Keratinocyte (primary cell): ENCODE data around the gene RAB5IF. TPM values are rescaled to one million over a fixed set of nuclear protein-coding genes. Genes with fewer than 3 reads are reported as not detected.

Experiments
- DNase-seq: peaks from one replicate; pipeline ENCODE4 v3.0.0-alpha.2; 2011; ENCODE audit warnings: low read depth, missing footprints, low spot score
- FAIRE-seq: peaks from 2 replicates; lab custom pipeline; 2011; peaks lifted over from hg19 to GRCh38; lab: Jason Lieb, UNC
- H2AFZ ChIP-seq: 2 replicates; pipeline ENCODE4 v1.6.0; 2012; ENCODE audit warnings: low read length, control low read depth, inconsistent platforms; ENCODE audit not compliant: control insufficient read depth
- H3K27ac ChIP-seq: 2 replicates; pipeline ENCODE4 v1.5.1; 2011; ENCODE audit warnings: low read length; ENCODE audit not compliant: control insufficient read depth, insufficient read depth
- H3K27me3 ChIP-seq: 3 replicates; pipeline ENCODE4 v1.6.0; 2011; ENCODE audit warnings: low read length; ENCODE audit not compliant: control insufficient read depth, insufficient read depth; ENCODE audit errors: extremely low read depth
- H3K36me3 ChIP-seq, 2 experiments: 2 replicates in 1 of 2; 3 replicates in 1 of 2; pipeline ENCODE4 v1.5.1; 2011; ENCODE audit warnings: low read length in 2 of 2, mild to moderate bottlenecking in 1 of 2; ENCODE audit not compliant: control insufficient read depth in 2 of 2, insufficient read depth in 2 of 2; ENCODE audit errors: extremely low read depth in 1 of 2
- H3K4me1 ChIP-seq: 3 replicates; pipeline ENCODE4 v1.5.1; 2011; ENCODE audit warnings: low read length; ENCODE audit not compliant: control insufficient read depth, insufficient read depth; ENCODE audit errors: extremely low read depth
- H3K4me2 ChIP-seq: 3 replicates; pipeline ENCODE4 v1.6.0; 2011; ENCODE audit warnings: low read depth, low read length; ENCODE audit not compliant: control insufficient read depth, insufficient read depth; ENCODE audit errors: extremely low read depth
- H3K4me3 ChIP-seq, 3 experiments: fragments of 200-600 bp in 1 of 3; sonication (generic) in 1 of 3; 2 replicates in 2 of 3; 3 replicates in 1 of 3; pipeline ENCODE4 v1.5.1; 2011 to 2016; ENCODE audit warnings: low read length in 3 of 3, mild to moderate bottlenecking in 3 of 3, control low read depth in 2 of 3, inconsistent platforms in 1 of 3, low read depth in 1 of 3, mixed read lengths in 1 of 3, mixed run types in 1 of 3, moderate library complexity in 1 of 3; ENCODE audit not compliant: control insufficient read depth in 2 of 3, insufficient read depth in 2 of 3; ENCODE audit errors: extremely low read depth in 1 of 3
- H3K79me2 ChIP-seq: 2 replicates; pipeline ENCODE4 v1.6.0; 2012; ENCODE audit warnings: low read length; ENCODE audit not compliant: control insufficient read depth, insufficient read depth
- H3K9ac ChIP-seq: 3 replicates; pipeline ENCODE4 v1.6.0; 2011; ENCODE audit warnings: low read length; ENCODE audit not compliant: control insufficient read depth, insufficient read depth; ENCODE audit errors: extremely low read depth
- H3K9me1 ChIP-seq: 3 replicates; pipeline ENCODE4 v1.6.0; 2011; ENCODE audit warnings: low read length; ENCODE audit not compliant: control insufficient read depth, insufficient read depth; ENCODE audit errors: extremely low read depth
- H3K9me3 ChIP-seq: 2 replicates; pipeline ENCODE4 v1.5.1; 2012; ENCODE audit warnings: low read depth, low read length; ENCODE audit not compliant: control insufficient read depth
- H4K20me1 ChIP-seq: 3 replicates; pipeline ENCODE4 v1.6.0; 2011; ENCODE audit warnings: low read length; ENCODE audit not compliant: control insufficient read depth, insufficient read depth; ENCODE audit errors: extremely low read depth
- CTCF ChIP-seq, 3 experiments: IDR thresholded peaks in 1 of 3; conservative IDR thresholded peaks in 1 of 3; optimal IDR thresholded peaks in 1 of 3; 2 replicates in 2 of 3; 3 replicates in 1 of 3; pipeline versions ENCODE3 to v1.5.1; 2011; ENCODE audit warnings: low read length in 3 of 3, mild to moderate bottlenecking in 3 of 3, moderate library complexity in 2 of 3, control low read depth in 1 of 3, inconsistent platforms in 1 of 3; ENCODE audit not compliant: insufficient read depth in 2 of 3; ENCODE audit errors: extremely low read depth in 1 of 3
- EZH2 ChIP-seq: IDR thresholded peaks from one replicate; pipeline ENCODE4 v1.6.1; 2012; ENCODE audit warnings: inconsistent platforms, mild to moderate bottlenecking, low read length, moderate library complexity
- dilution Hi-C: fragments of 300-500 bp; cut with MboI; formaldehyde crosslinking; loops from one replicate; pipeline ENCODE4 v1.7.0; 2020; ENCODE audit warnings: low sequenced_read_pairs; ENCODE audit not compliant: extremely low pct_ligation_motif_present
- polyA plus RNA-seq, 5 experiments: library from polyadenylated mRNA; depleted of rRNA in 3 of 5; stranded (reverse) in 3 of 5; stranded (forward) in 1 of 5; unstranded in 1 of 5; fragments of >200 nt; gene quantifications; 1 replicate in 1 of 5; 2 replicates in 3 of 5; 3 replicates in 1 of 5; pipeline versions ENCODE4 v1.2.1 to v1.2.3, GENCODE V29; 2011 to 2012; ENCODE audit warnings: missing spikeins in 2 of 5, low read depth in 1 of 5, low replicate concordance in 1 of 5

The RAB5IF gene
- polyA plus RNA-seq, 1 donor (not counting 4 experiments of a cell fraction or from before 2014, with no cell fraction given): 188 TPM

- no peaks in the 10 kb centered on the region for H3K9me1 ChIP-seq
- no peak for FAIRE-seq
- H2AFZ ChIP-seq: peak within 1 kb of the TSS; percentile 82
- no peak for TF ChIP-seq EZH2
- TF ChIP-seq CTCF (optimal IDR thresholded peaks at IDR 0.05 in 1 of 3, IDR thresholded peaks at IDR 0.05 in 1 of 3, conservative IDR thresholded peaks at IDR 0.05 in 1 of 3; ENCODE audit: extremely low read depth in 1 of 3, insufficient read depth in 2 of 3, low read length in 3 of 3): no peak
- peak within 1 kb of the TSS; percentile 56 to 77 (median 67) for H3K4me3 ChIP-seq
- peaks cover 16% of the 10 kb centered on the region for H3K79me2 ChIP-seq
- peak within 1 kb of the TSS; percentile 58 for H3K27ac ChIP-seq
- dilution Hi-C loops: no loop called here
- no peaks in the 10 kb centered on the region for H3K36me3 ChIP-seq
- peak within 1 kb of the TSS; percentile 86 for H3K9ac ChIP-seq
- H3K4me2 ChIP-seq: peak within 1 kb of the TSS; percentile 91
- peaks cover 26% of the 10 kb centered on the region for H3K4me1 ChIP-seq
- H3K27me3 ChIP-seq: no peaks in the 10 kb centered on the region
- no peak for DNase-seq
- no peaks in the 10 kb centered on the region for H3K9me3 ChIP-seq
- H4K20me1 ChIP-seq: no peaks in the 10 kb centered on the region
These were observed 32.3 kb upstream of the RAB5IF start, which contains the start of gene TGIF2 for GRCh38 chr20:36573103-36573797. Gene TGIF2, plus strand, starts transcription at chr20:36573597. Its CDS starts 5,178 bp downstream, at chr20:36578775.

GRCh38 chr20:36573798-36574365 lies 31.7 kb upstream of the RAB5IF start:
- dilution Hi-C loops: no loop called here
- Histone ChIP-seq H3K79me2 (peaks cover 16% of the 10 kb centered on the region), H3K36me3 (peaks cover 0 to 2% of the 10 kb centered on the region in 2 experiments), H3K4me3 (peak overlapping the region; percentile 56 to 77 (median 67)), H3K4me2 (peak overlapping the region; percentile 73), H3K9ac (peak overlapping the region; percentile 86), H4K20me1 (no peaks in the 10 kb centered on the region), H3K27ac (peak overlapping the region; percentile 54), H3K9me3 (no peaks in the 10 kb centered on the region), H2AFZ (peak overlapping the region; percentile 30), H3K27me3 (no peaks in the 10 kb centered on the region), H3K9me1 (no peaks in the 10 kb centered on the region), H3K4me1 (peaks cover 26% of the 10 kb centered on the region)
- TF ChIP-seq CTCF (optimal IDR thresholded peaks at IDR 0.05 in 1 of 3, IDR thresholded peaks at IDR 0.05 in 1 of 3, conservative IDR thresholded peaks at IDR 0.05 in 1 of 3; ENCODE audit: extremely low read depth in 1 of 3, insufficient read depth in 2 of 3, low read length in 3 of 3) (no peak), EZH2 (no peak)
- DNase-seq (no peak), FAIRE-seq (no peak)
